ENCODE measurements around the gene LRRN2. TPM values are rescaled to one million over a fixed set of nuclear protein-coding genes. Genes with fewer than 3 reads are reported as not detected.

The LRRN2 gene
- total RNA-seq, 1 experiment from 2014 or later = 5.3 TPM

DNA sequence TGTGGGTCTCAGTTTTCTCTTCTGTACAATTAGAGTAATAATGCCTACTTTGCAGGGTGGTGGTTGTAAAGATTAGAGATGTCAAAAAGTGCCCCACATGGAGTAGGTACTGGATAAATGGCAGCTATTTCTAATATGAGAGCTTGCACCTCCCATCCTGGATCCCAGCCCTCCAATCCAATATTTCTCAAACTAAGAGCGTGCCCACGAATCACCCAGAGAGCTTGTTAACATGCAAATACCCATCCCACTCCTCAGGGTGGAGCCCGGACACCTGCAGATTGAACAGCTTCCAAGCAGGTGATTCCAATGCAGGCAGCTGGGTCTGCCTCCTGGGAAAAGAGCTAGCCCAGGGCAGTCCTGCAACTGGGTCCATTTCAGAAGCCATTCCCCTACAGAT is 33.0 kb downstream of the LRRN2 start (continued):
- TF ChIP-seq PRDM15 (CRISPR knock-in tag; IDR thresholded peaks at IDR 0.05) = no peak
- no peak for TF ChIP-seq SOX15 (CRISPR knock-in tag; IDR thresholded peaks at IDR 0.05)
- TF ChIP-seq SP1 (CRISPR knock-in tag; conservative IDR thresholded peaks at IDR 0.05) = no peak
- no peak for TF ChIP-seq ZNF671 (CRISPR knock-in tag; IDR thresholded peaks at IDR 0.05)
- TF ChIP-seq, protein P1, sequence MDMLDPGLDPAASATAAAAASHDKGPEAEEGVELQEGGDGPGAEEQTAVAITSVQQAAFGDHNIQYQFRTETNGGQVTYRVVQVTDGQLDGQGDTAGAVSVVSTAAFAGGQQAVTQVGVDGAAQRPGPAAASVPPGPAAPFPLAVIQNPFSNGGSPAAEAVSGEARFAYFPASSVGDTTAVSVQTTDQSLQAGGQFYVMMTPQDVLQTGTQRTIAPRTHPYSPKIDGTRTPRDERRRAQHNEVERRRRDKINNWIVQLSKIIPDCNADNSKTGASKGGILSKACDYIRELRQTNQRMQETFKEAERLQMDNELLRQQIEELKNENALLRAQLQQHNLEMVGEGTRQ (CRISPR knock-in tag; IDR thresholded peaks at IDR 0.05) = no peak

DNA sequence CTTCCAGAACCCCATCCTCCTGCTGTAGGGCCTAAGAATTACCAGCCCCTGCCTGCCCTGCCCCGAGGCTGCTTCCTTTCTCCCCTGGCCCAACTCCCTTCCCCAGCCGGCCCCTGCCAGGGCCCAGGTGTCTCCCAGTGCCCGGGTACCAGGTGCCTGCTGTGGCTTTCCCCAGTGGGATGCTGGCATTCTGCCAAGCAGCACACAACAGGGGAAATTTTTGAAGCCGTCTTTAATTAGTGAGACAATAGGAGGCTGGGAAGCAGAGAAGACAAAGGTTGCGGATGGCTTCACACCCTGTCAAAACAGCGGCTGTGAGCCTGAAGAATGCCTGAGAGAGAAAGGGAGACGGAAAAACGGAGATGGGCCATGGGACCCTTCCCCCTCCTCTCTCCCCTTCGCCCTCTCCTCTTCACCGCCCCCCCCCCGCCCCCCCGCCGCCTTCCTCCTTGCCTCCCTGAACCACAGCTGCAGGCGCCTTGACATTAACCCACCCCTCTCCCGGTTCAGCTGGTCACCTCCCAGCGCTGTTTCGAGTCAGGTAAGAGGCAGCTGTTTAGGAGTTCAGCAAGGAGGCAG is 33.6 kb downstream of the LRRN2 start:
- TF ChIP-seq ZNF423 (CRISPR knock-in tag; IDR thresholded peaks at IDR 0.05) (peak; percentile 70), CREM (CRISPR knock-in tag; IDR thresholded peaks at IDR 0.05) (no peak)
- ATAC-seq (peak; percentile 72), DNase-seq (ENCODE audit: low spot score) (peak; percentile 50)
- H3K4me1 Mint-ChIP-seq = peaks cover 43% of the 10 kb centered on the region
- H3K9me3 Mint-ChIP-seq = no peaks in the 10 kb centered on the region
- CTCF ChIA-PET = interaction anchor here (0.6 to 3.7 kb wide), 23 partner anchors 10 to 410 kb away, joined by 3 to 42 read pairs (median 5); no protein-coding TSS in a partner anchor
- H3K36me3 Mint-ChIP-seq = no peaks in the 10 kb centered on the region
- H3K4me3 Mint-ChIP-seq = peak overlapping the region; percentile 43
- POLR2A ChIA-PET = interaction anchor here (0.6 kb wide), 2 partner anchors 15 to 45 kb away, joined by 5 to 6 read pairs; no protein-coding TSS in a partner anchor
- H3K27ac Mint-ChIP-seq = no peak overlapping the region
- peaks cover 18% of the 10 kb centered on the region for H3K27me3 Mint-ChIP-seq (ENCODE audit: low read depth)

DNA sequence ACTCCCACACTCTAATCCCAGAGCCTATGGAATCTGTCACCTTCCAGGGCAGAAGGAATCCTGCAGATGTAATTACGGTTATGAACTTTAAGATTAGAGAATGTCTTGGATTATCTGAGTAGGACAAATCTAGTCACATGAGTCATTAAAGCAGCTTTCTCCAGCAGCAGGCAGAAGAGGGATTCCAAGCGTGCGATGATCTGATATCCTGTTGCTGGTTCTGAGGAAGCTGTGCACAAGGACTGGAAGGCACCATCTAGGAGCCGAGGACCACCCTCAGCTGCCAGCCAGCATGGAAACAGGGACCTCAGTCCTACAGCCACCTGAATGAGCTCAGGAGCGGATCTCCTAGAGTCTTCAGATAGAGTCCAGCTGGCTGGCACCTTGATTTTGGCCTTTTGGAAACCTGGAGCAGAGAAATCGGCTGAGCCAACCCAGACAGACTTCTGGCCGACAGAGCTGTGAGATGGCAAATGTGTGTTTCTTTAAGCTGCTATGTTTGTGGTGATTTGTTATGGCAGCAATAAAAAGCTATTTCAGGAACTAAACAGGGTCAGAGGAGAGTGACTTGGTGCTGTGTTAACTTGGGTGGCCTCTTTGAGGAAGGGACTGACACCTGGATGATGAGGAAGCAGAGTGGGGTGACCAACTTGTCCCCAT is 34.5 kb downstream of the LRRN2 start:
- DNase-seq (ENCODE audit: low spot score) (no peak), ATAC-seq (no peak)
- H3K36me3 Mint-ChIP-seq = no peaks in the 10 kb centered on the region
- H3K4me1 Mint-ChIP-seq = peaks cover 48% of the 10 kb centered on the region
- CTCF ChIA-PET = interaction anchor here (0.6 to 3.7 kb wide), 15 partner anchors 9 to 411 kb away, joined by 3 to 42 read pairs (median 5); no protein-coding TSS in a partner anchor
- H3K4me3 Mint-ChIP-seq = no peak overlapping the region
- no peak for TF ChIP-seq ZBTB43 (CRISPR knock-in tag; IDR thresholded peaks at IDR 0.05)
- TF ChIP-seq SMAD4 (CRISPR knock-in tag; IDR thresholded peaks at IDR 0.05) = no peak
- TF ChIP-seq KAT7 (CRISPR knock-in tag; IDR thresholded peaks at IDR 0.05; ENCODE audit: borderline replicate concordance) = no peak
- no peak for TF ChIP-seq TP53 (CRISPR knock-in tag; IDR thresholded peaks at IDR 0.05)
- no peak for TF ChIP-seq TEAD1 (CRISPR knock-in tag; IDR thresholded peaks at IDR 0.05)
- POLR2A ChIA-PET = no interaction called here
- no peaks in the 10 kb centered on the region for H3K9me3 Mint-ChIP-seq
- H3K27me3 Mint-ChIP-seq (ENCODE audit: low read depth) = peaks cover 15% of the 10 kb centered on the region
- H3K27ac Mint-ChIP-seq = no peak overlapping the region; the same call in 1 of the 2 replicates

- Mint-ChIP-seq H3K27ac (no peak overlapping the region), H3K4me1 (peaks cover 50% of the 10 kb centered on the region), H3K9me3 (no peaks in the 10 kb centered on the region), H3K4me3 (no peak overlapping the region), H3K27me3 (ENCODE audit: low read depth) (peaks cover 14% of the 10 kb centered on the region), H3K36me3 (no peaks in the 10 kb centered on the region)
- no peak for DNase-seq (ENCODE audit: low spot score)
- ChIA-PET CTCF (interaction anchor here (3.1 kb wide), 1 partner anchor 142 kb away, joined by 18 read pairs; no protein-coding TSS in a partner anchor), POLR2A (no interaction called here)
- ATAC-seq = no peak
- TF ChIP-seq ZNF532 (CRISPR knock-in tag; IDR thresholded peaks at IDR 0.05; ENCODE audit: borderline replicate concordance) (no peak), RELA (CRISPR knock-in tag; IDR thresholded peaks at IDR 0.05; ENCODE audit: borderline replicate concordance) (no peak), ZSCAN18 (CRISPR knock-in tag; IDR thresholded peaks at IDR 0.05) (no peak)
These were observed 35.6 kb downstream of the LRRN2 start for GRCh38 chr1:204649721-204650521.

All from WTC11 (cell line).